ENCODE data around the gene CACNA2D3. TPM values are rescaled to one million over a fixed set of nuclear protein-coding genes. Genes with fewer than 3 reads are reported as not detected.

The CACNA2D3 gene
- total and polyA plus RNA-seq, 4 experiments from 2014 or later, result not detected

DNA sequence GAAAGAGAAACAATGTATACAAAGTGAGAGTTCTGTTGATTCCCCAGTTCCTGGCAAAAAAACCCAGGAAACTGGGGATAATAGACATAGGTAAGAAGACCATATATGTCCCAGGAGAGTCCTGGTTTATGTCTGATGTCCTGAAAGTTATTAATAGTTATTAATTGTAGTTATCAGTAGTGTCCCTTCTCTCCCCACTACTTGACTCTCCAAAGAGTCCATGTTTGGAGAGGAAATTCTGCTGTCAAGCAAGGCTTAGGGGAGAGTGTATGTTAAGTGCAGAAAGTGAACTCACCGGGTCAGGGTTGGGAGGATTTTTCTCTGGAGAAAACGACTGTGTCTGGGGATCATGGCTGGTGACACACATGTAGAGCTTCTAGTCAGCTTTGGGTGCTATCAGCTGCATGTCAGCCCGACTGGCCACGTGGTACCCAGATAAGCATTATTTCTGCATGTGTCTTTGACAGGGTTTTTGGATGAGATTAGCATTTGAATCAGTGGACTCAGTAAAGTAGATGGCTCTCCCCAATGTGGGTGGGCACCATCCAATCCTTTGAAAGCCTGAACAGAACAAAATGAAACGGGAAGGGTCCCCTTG lies 80.4 kb downstream of the CACNA2D3 start:
- intact Hi-C loops (cut with micrococcal nuclease), result no loop called here
- Mint-ChIP-seq H3K36me3 (no peaks in the 10 kb centered on the region), H3K9me3 (peaks cover 0 to 4% (median under 1%) of the 10 kb centered on the region in 8 donors), H3K4me3 (no peak overlapping the region), H3K27ac (no peak overlapping the region), H3K27me3 (peaks cover under 1 to 3% of the 10 kb centered on the region in 2 donors), H3K4me1 (no peaks in the 10 kb centered on the region)
- Histone ChIP-seq H3K4me1 (ENCODE audit: insufficient read depth, low read length) (no peaks in the 10 kb centered on the region), H3K4me3 (ENCODE audit: low read length in 2 of 2) (no peak overlapping the region), H3K9me3 (ENCODE audit: control insufficient read depth in 1 of 2, low read length in 2 of 2) (no peaks in the 10 kb centered on the region), H3K27ac (ENCODE audit: low read depth, low read length) (no peak overlapping the region), H3K36me3 (ENCODE audit: insufficient read depth, low read length) (no peaks in the 10 kb centered on the region), H3K27me3 (ENCODE audit: insufficient read depth, low read length) (no peaks in the 10 kb centered on the region)
- DNase-seq, result no peak
- ChIA-PET CTCF (ENCODE audit: partially characterized antibody) (no interaction called here), POLR2A (ENCODE audit: partially characterized antibody) (no interaction called here)

DNA sequence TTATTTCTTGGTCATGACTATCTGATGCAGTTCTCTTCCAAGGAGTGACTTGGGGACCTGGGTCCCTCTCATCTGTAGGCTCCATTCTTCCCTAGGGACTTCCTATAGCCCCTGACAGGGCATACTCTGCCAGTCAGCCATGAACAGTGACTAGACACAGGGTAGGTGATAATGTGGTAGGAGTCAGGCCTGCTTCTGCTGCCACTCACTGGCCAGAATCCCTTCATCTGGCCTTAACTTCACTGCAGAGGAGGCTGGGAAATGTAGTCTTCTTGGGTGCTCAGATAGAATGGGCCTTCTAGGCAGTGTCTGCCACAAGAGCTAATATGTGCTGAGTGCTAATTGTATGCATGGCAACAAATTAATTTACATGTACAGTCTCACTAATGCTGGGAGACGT lies 84.5 kb downstream of the CACNA2D3 start:
- DNase-seq, result no peak
- H3K36me3 Mint-ChIP-seq, result no peaks in the 10 kb centered on the region
- Histone ChIP-seq H3K4me1 (ENCODE audit: insufficient read depth, low read length) (no peaks in the 10 kb centered on the region), H3K9me3 (ENCODE audit: control insufficient read depth in 1 of 2, low read length in 2 of 2) (no peaks in the 10 kb centered on the region), H3K27me3 (ENCODE audit: insufficient read depth, low read length) (no peaks in the 10 kb centered on the region), H3K36me3 (ENCODE audit: insufficient read depth, low read length) (no peaks in the 10 kb centered on the region), H3K4me3 (ENCODE audit: low read length in 2 of 2) (no peak overlapping the region), H3K27ac (ENCODE audit: low read depth, low read length) (no peak overlapping the region)
- intact Hi-C loops (cut with micrococcal nuclease), result no loop called here
- no peak overlapping the region for H3K4me3 Mint-ChIP-seq
- H3K4me1 Mint-ChIP-seq, result no peaks in the 10 kb centered on the region
- H3K9me3 Mint-ChIP-seq, result peaks cover 0 to 5% (median 3%) of the 10 kb centered on the region in 8 donors
- POLR2A ChIA-PET (ENCODE audit: partially characterized antibody), result no interaction called here
- no peak overlapping the region for H3K27ac Mint-ChIP-seq
- peaks cover 0 to 2% of the 10 kb centered on the region in 2 donors for H3K27me3 Mint-ChIP-seq
- CTCF ChIA-PET (ENCODE audit: partially characterized antibody), result no interaction called here

DNA sequence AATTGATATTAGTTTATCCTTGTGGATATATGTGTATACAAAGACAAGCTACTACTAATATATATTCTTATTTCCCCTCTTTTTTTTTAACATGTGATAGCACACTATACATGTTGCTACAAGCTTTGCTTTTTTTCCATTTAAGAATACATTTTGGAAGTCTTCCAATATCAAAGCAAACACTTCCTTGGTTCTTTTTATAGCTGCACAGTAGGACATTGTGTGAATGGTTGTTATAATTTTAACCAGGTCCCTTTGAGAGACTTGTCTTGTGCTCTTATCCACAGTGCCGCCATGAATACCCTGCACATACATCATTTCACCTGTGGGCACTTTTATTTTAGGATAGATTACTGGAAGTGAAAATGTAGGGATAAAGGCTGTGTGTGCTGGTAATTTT lies 88.7 kb downstream of the CACNA2D3 start:
- no peaks in the 10 kb centered on the region for H3K9me3 ChIP-seq (ENCODE audit: control insufficient read depth in 1 of 2, low read length in 2 of 2)
- Mint-ChIP-seq H3K9me3 (peaks cover 0 to 8% (median 5%) of the 10 kb centered on the region in 8 donors), H3K4me1 (no peaks in the 10 kb centered on the region), H3K27ac (no peak overlapping the region), H3K36me3 (no peaks in the 10 kb centered on the region), H3K4me3 (no peak overlapping the region), H3K27me3 (peaks cover 0 to 2% of the 10 kb centered on the region in 2 donors)
- CTCF ChIA-PET (ENCODE audit: partially characterized antibody), result no interaction called here
- POLR2A ChIA-PET (ENCODE audit: partially characterized antibody), result no interaction called here
- intact Hi-C loops (cut with micrococcal nuclease), result no loop called here
- H3K27ac ChIP-seq (ENCODE audit: low read depth, low read length), result no peak overlapping the region
- H3K27me3 ChIP-seq (ENCODE audit: insufficient read depth, low read length), result no peaks in the 10 kb centered on the region
- no peak for DNase-seq
- H3K4me3 ChIP-seq (ENCODE audit: low read length in 2 of 2), result no peak overlapping the region
- H3K36me3 ChIP-seq (ENCODE audit: insufficient read depth, low read length), result no peaks in the 10 kb centered on the region
- no peaks in the 10 kb centered on the region for H3K4me1 ChIP-seq (ENCODE audit: insufficient read depth, low read length)

DNA sequence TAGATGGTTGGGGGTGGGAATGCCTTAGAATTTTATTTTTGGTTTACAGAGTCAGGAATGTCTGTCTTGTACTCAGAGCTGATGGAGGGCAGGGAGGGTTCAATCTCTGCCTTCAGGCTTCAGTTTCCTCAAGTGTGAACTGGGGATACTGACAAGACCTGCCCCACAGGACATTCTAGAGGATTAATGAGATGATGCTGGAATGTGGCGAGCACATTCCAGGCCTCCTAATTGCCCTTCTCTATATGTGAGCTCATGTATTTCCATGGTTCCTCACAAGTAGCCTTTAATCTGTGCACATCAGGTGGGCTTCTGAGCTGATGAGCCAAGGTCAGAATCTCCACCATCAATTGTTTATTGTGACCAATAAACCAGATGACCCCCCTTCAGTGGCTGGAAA lies 90.4 kb downstream of the CACNA2D3 start:
- Histone ChIP-seq H3K27me3 (ENCODE audit: insufficient read depth, low read length) (no peaks in the 10 kb centered on the region), H3K36me3 (ENCODE audit: insufficient read depth, low read length) (no peaks in the 10 kb centered on the region), H3K9me3 (ENCODE audit: control insufficient read depth in 1 of 2, low read length in 2 of 2) (no peaks in the 10 kb centered on the region), H3K4me1 (ENCODE audit: insufficient read depth, low read length) (no peaks in the 10 kb centered on the region), H3K4me3 (ENCODE audit: low read length in 2 of 2) (no peak overlapping the region), H3K27ac (ENCODE audit: low read depth, low read length) (no peak overlapping the region)
- Mint-ChIP-seq H3K27me3 (peaks cover 0 to 2% of the 10 kb centered on the region in 2 donors), H3K4me3 (no peak overlapping the region), H3K27ac (no peak overlapping the region), H3K36me3 (no peaks in the 10 kb centered on the region), H3K4me1 (no peaks in the 10 kb centered on the region), H3K9me3 (peaks cover 0 to 8% (median 5%) of the 10 kb centered on the region in 8 donors)
- DNase-seq, result no peak
- intact Hi-C loops (cut with micrococcal nuclease), result no loop called here
- ChIA-PET CTCF (ENCODE audit: partially characterized antibody) (no interaction called here), POLR2A (ENCODE audit: partially characterized antibody) (no interaction called here)

DNA sequence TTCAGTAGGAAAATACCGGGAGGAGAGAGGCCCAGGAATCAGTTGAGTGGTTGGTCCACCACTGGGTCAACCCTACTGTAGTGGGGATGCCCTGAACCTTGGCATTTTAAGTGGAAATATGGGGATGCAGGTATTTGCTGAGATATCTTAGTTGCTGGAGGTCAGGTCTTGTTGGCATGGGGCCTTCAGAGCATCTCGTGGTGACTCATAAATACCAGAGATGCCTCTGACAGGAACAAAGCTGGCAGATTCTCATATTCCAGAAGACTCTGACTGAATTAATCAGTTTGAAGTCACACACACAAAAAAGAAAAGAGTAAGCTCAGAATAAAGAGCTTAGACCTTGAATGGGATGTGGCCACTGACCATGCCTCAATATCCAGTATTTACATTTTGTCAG lies 91.6 kb downstream of the CACNA2D3 start:
- Mint-ChIP-seq H3K27ac (no peak overlapping the region), H3K4me3 (no peak overlapping the region), H3K27me3 (peaks cover 0 to 2% of the 10 kb centered on the region in 2 donors), H3K36me3 (no peaks in the 10 kb centered on the region), H3K9me3 (peaks cover 0 to 8% (median 2%) of the 10 kb centered on the region in 8 donors), H3K4me1 (no peaks in the 10 kb centered on the region)
- ChIA-PET POLR2A (ENCODE audit: partially characterized antibody) (no interaction called here), CTCF (ENCODE audit: partially characterized antibody) (no interaction called here)
- H3K4me1 ChIP-seq (ENCODE audit: insufficient read depth, low read length), result no peaks in the 10 kb centered on the region
- no peaks in the 10 kb centered on the region for H3K9me3 ChIP-seq (ENCODE audit: control insufficient read depth in 1 of 2, low read length in 2 of 2)
- no peak overlapping the region for H3K4me3 ChIP-seq (ENCODE audit: low read length in 2 of 2)
- H3K27me3 ChIP-seq (ENCODE audit: insufficient read depth, low read length), result no peaks in the 10 kb centered on the region
- H3K36me3 ChIP-seq (ENCODE audit: insufficient read depth, low read length), result no peaks in the 10 kb centered on the region
- no peak overlapping the region for H3K27ac ChIP-seq (ENCODE audit: low read depth, low read length)
- no peak for DNase-seq
- intact Hi-C loops (cut with micrococcal nuclease), result no loop called here

DNA sequence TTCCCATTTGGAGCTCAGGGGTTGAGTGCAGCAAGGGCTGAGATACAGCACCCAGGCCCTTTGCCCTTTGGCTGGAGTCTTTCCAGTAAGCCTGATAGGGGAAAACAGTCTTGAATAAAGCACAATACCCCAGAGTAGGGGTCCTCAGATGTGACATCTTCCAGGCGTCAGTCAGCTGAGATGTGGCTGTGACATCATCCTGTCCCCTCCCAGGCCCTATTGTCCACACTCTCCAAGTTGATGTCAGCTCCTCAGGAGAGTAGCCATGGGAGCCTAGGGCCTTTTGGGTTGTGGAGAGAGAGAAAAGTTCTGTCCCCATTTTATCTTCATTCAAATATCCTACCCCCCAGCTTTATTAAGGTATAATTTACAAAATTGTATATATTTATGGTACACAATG lies 92.5 kb downstream of the CACNA2D3 start:
- Histone ChIP-seq H3K27me3 (ENCODE audit: insufficient read depth, low read length) (no peaks in the 10 kb centered on the region), H3K4me3 (ENCODE audit: low read length in 2 of 2) (no peak overlapping the region), H3K27ac (ENCODE audit: low read depth, low read length) (no peak overlapping the region), H3K4me1 (ENCODE audit: insufficient read depth, low read length) (no peaks in the 10 kb centered on the region), H3K36me3 (ENCODE audit: insufficient read depth, low read length) (no peaks in the 10 kb centered on the region), H3K9me3 (ENCODE audit: control insufficient read depth in 1 of 2, low read length in 2 of 2) (no peaks in the 10 kb centered on the region)
- intact Hi-C loops (cut with micrococcal nuclease), result no loop called here
- Mint-ChIP-seq H3K36me3 (no peaks in the 10 kb centered on the region), H3K27ac (no peak overlapping the region), H3K27me3 (peaks cover 0 to 2% of the 10 kb centered on the region in 2 donors), H3K4me1 (no peaks in the 10 kb centered on the region), H3K9me3 (peaks cover 0 to 8% (median 2%) of the 10 kb centered on the region in 8 donors), H3K4me3 (no peak overlapping the region)
- DNase-seq, result no peak
- POLR2A ChIA-PET (ENCODE audit: partially characterized antibody), result no interaction called here
- CTCF ChIA-PET (ENCODE audit: partially characterized antibody), result no interaction called here

DNA sequence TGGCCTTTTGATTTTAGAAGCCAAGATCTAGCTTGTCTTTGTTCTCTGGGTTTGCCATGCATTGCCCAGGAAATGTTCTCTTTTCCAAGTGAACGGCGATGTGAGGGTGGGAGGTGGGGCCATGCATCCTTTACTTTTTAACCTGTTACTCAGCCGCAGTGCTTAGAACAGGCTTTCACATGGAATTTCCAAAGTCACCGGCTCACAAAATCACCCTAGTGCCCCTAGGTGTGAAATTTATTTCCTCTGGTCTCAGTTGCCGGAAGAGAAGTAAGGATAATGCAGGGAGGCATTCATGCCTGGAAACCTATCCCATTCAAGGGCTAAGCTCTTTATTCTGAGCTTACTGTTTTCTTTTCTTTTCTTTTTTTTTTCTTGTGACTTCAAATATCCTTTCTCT lies 93.2 kb downstream of the CACNA2D3 start:
- no peaks in the 10 kb centered on the region for H3K36me3 Mint-ChIP-seq
- DNase-seq, result no peak
- H3K9me3 Mint-ChIP-seq, result peaks cover 0 to 8% (median 2%) of the 10 kb centered on the region in 8 donors
- Histone ChIP-seq H3K4me1 (ENCODE audit: insufficient read depth, low read length) (no peaks in the 10 kb centered on the region), H3K9me3 (ENCODE audit: control insufficient read depth in 1 of 2, low read length in 2 of 2) (no peaks in the 10 kb centered on the region), H3K36me3 (ENCODE audit: insufficient read depth, low read length) (no peaks in the 10 kb centered on the region), H3K27me3 (ENCODE audit: insufficient read depth, low read length) (no peaks in the 10 kb centered on the region), H3K27ac (ENCODE audit: low read depth, low read length) (no peak overlapping the region), H3K4me3 (ENCODE audit: low read length in 2 of 2) (no peak overlapping the region)
- H3K4me3 Mint-ChIP-seq, result no peak overlapping the region
- H3K27ac Mint-ChIP-seq, result no peak overlapping the region
- ChIA-PET POLR2A (ENCODE audit: partially characterized antibody) (no interaction called here), CTCF (ENCODE audit: partially characterized antibody) (no interaction called here)
- H3K4me1 Mint-ChIP-seq, result no peaks in the 10 kb centered on the region
- intact Hi-C loops (cut with micrococcal nuclease), result no loop called here
- peaks cover 0 to 2% of the 10 kb centered on the region in 2 donors for H3K27me3 Mint-ChIP-seq

DNA sequence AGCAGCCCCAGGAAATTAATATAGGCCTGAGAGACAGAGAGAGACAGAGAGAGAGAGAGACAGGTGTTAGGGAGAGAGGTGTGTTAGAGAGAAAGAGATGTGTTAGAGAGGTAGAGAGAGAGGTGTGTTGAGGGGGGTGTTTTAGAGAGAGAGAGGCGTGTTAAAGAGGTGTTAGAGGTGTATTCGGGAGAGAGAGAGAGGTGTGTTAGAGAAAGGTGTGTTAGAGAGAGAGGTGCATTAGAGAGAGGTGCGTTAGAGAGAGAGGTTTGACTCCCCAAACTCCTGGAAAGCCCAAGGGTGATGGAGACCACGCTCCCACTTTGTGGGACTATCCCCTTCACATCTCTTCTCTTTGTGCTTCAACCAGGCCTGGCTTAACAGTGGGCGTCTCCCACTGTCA lies 95.5 kb downstream of the CACNA2D3 start:
- H3K27me3 Mint-ChIP-seq, result no peaks in the 10 kb centered on the region
- H3K36me3 ChIP-seq (ENCODE audit: insufficient read depth, low read length), result no peaks in the 10 kb centered on the region
- no peaks in the 10 kb centered on the region for H3K4me1 Mint-ChIP-seq
- ChIA-PET CTCF (ENCODE audit: partially characterized antibody) (no interaction called here), POLR2A (ENCODE audit: partially characterized antibody) (no interaction called here)
- no peaks in the 10 kb centered on the region for H3K36me3 Mint-ChIP-seq
- no peak overlapping the region for H3K4me3 ChIP-seq (ENCODE audit: low read length in 2 of 2)
- H3K27ac ChIP-seq (ENCODE audit: low read depth, low read length), result no peak overlapping the region
- H3K27me3 ChIP-seq (ENCODE audit: insufficient read depth, low read length), result no peaks in the 10 kb centered on the region
- H3K4me1 ChIP-seq (ENCODE audit: insufficient read depth, low read length), result no peaks in the 10 kb centered on the region
- DNase-seq, result no peak
- intact Hi-C loops (cut with micrococcal nuclease), result no loop called here
- H3K9me3 ChIP-seq (ENCODE audit: control insufficient read depth in 1 of 2, low read length in 2 of 2), result no peaks in the 10 kb centered on the region
- H3K9me3 Mint-ChIP-seq, result peaks cover 0 to 6% (median 0%) of the 10 kb centered on the region in 8 donors
- H3K27ac Mint-ChIP-seq, result no peak overlapping the region
- no peak overlapping the region for H3K4me3 Mint-ChIP-seq

All from CD4-positive, alpha-beta memory T cell (primary cell).